PC-3 (cell line): Measurements from ENCODE around the gene CYLD. TPM values are rescaled to one million over a fixed set of nuclear protein-coding genes. Genes with fewer than 3 reads are reported as not detected.

Experiments used
- ATAC-seq: fragments of 200-7000 bp; cut with Tn5 transposase; 2 replicates; pipeline ENCODE4 v1.9.1; 2020; ENCODE audit warnings: mild to moderate bottlenecking, moderate library complexity
- BruUV-seq: library from RNA; stranded (reverse); fragments of 400-500 nt; replicated peaks from 2 replicates; lab custom pipeline; 2021; lab: Mats Ljungman, UMichigan
- CTCF ChIA-PET: fragments of 300-600 bp; sonication (Branson Sonifier 250); formaldehyde crosslinking; loops from one replicate; lab custom pipeline; 2022; ENCODE audit warnings: antibody characterized with exemption; lab: Charles Lee
- POLR2A ChIA-PET: fragments of 300-600 bp; sonication (Branson Sonifier 250); formaldehyde crosslinking; loops from one replicate; lab custom pipeline; 2022; ENCODE audit warnings: antibody characterized with exemption; ENCODE audit not compliant: unreplicated experiment; lab: Charles Lee
- DNase-seq: peaks from one replicate; pipeline ENCODE4 v3.0.0-alpha.2; 2015
- H2AFZ ChIP-seq: fragments of 300-600 bp; sonication (generic); 2 replicates; pipeline ENCODE4 v1.6.0; 2016; ENCODE audit warnings: antibody characterized with exemption, low read length
- H3F3A ChIP-seq: fragments of 300-600 bp; sonication (generic); one replicate; pipeline ENCODE4 v1.6.0; 2017; ENCODE audit warnings: antibody characterized with exemption, low read length, control low read depth, mild to moderate bottlenecking; ENCODE audit not compliant: unreplicated experiment
- H3K27ac ChIP-seq: fragments of 300-600 bp; sonication (generic); 2 replicates; pipeline ENCODE4 v1.5.1; 2016; ENCODE audit warnings: mild to moderate bottlenecking, low read length
- H3K27me3 ChIP-seq: fragments of 300-600 bp; sonication (generic); 2 replicates; pipeline ENCODE4 v1.6.1; 2016; ENCODE audit warnings: low read length, mixed read lengths
- H3K36me3 ChIP-seq: fragments of 300-600 bp; sonication (generic); 2 replicates; pipeline ENCODE4 v1.6.1; 2016; ENCODE audit warnings: low read depth, mixed run types, low read length, mixed read lengths
- H3K4me1 ChIP-seq: fragments of 300-600 bp; sonication (generic); 2 replicates; pipeline ENCODE4 v1.5.1; 2016; ENCODE audit warnings: low read length; ENCODE audit not compliant: insufficient read depth
- H3K4me2 ChIP-seq: fragments of 300-600 bp; sonication (generic); 2 replicates; pipeline ENCODE4 v1.6.0; 2016; ENCODE audit warnings: low read length
- H3K4me3 ChIP-seq: fragments of 300-600 bp; sonication (generic); 2 replicates; pipeline ENCODE4 v1.5.1; 2016; ENCODE audit warnings: mild to moderate bottlenecking, low read length, mixed read lengths
- H3K79me2 ChIP-seq: fragments of 300-600 bp; sonication (generic); 2 replicates; pipeline ENCODE4 v1.6.1; 2017; ENCODE audit warnings: low read length, mixed read lengths
- H3K9ac ChIP-seq: fragments of 300-600 bp; sonication (generic); 2 replicates; pipeline ENCODE4 v1.6.0; 2016; ENCODE audit warnings: mild to moderate bottlenecking, low read length
- H3K9me2 ChIP-seq: fragments of 300-600 bp; sonication (generic); replicated peaks from 2 replicates; pipeline ENCODE4 v1.6.1; 2016; ENCODE audit warnings: mixed run types, low read length, mixed read lengths
- H3K9me3 ChIP-seq: fragments of 300-600 bp; sonication (generic); 2 replicates; pipeline ENCODE4 v1.6.1; 2016; ENCODE audit warnings: low read length, mixed read lengths
- H4K20me1 ChIP-seq: fragments of 300-600 bp; sonication (generic); 2 replicates; pipeline ENCODE4 v1.6.1; 2016; ENCODE audit warnings: low read length, mixed read lengths
- CTCF ChIP-seq: fragments of 300-600 bp; sonication (generic); conservative IDR thresholded peaks from 2 replicates; pipeline ENCODE4 v1.5.1; 2017; ENCODE audit warnings: antibody characterized with exemption, low read depth, mild to moderate bottlenecking, low read length
- EZH2 ChIP-seq: fragments of 300-600 bp; sonication (generic); IDR thresholded peaks from one replicate; pipeline ENCODE4 v1.6.1; 2017; ENCODE audit warnings: antibody characterized with exemption, mild to moderate bottlenecking, low read length; ENCODE audit not compliant: unreplicated experiment
- EZH2phosphoT487 ChIP-seq: fragments of 300-600 bp; sonication (generic); IDR thresholded peaks from 2 replicates; pipeline ENCODE4 v1.6.1; 2018; ENCODE audit warnings: mild to moderate bottlenecking, antibody characterized with exemption, low read length, borderline replicate concordance
- intact Hi-C: fragments of 100-400 bp; cut with micrococcal nuclease; formaldehyde crosslinking; loops from 2 replicates; pipeline ENCODE4 v1.9.0; 2023
- total RNA-seq: library from RNA; depleted of rRNA; stranded (reverse); fragments of >200 nt; gene quantifications from 2 replicates; pipeline ENCODE4 v1.2.3, GENCODE V29; 2014

CYLD gene
- total RNA-seq, 1 experiment from 2014 or later: 8.6 TPM

GRCh38 chr16:50774960-50775359, 33.1 kb downstream of the CYLD start:
- H3K4me3 ChIP-seq: no peak overlapping the region
- no peaks in the 10 kb centered on the region for H4K20me1 ChIP-seq
- no peaks in the 10 kb centered on the region for H3F3A ChIP-seq
- ATAC-seq (no peak), DNase-seq (no peak)
- no peaks in the 10 kb centered on the region for H3K9me2 ChIP-seq
- no peaks in the 10 kb centered on the region for H3K36me3 ChIP-seq
- ChIA-PET POLR2A (no interaction called here), CTCF (no interaction called here)
- intact Hi-C loops: no loop called here
- H3K4me1 ChIP-seq: peaks cover 4% of the 10 kb centered on the region; the same call in 1 of the 2 replicates
- H3K79me2 ChIP-seq: no peaks in the 10 kb centered on the region
- H2AFZ ChIP-seq: no peak overlapping the region
- no peak overlapping the region for H3K9ac ChIP-seq
- H3K27me3 ChIP-seq: no peaks in the 10 kb centered on the region
- no peak for TF ChIP-seq EZH2
- TF ChIP-seq EZH2phosphoT487: no peak
- TF ChIP-seq CTCF: no peak
- no peaks in the 10 kb centered on the region for H3K9me3 ChIP-seq
- H3K4me2 ChIP-seq: no peak overlapping the region
- no TSS peak for BruUV-seq
- no peak overlapping the region for H3K27ac ChIP-seq

GRCh38 chr16:50776037-50776436, 34.2 kb downstream of the CYLD start:
- Histone ChIP-seq H3F3A (no peaks in the 10 kb centered on the region), H3K9me3 (no peaks in the 10 kb centered on the region), H3K9ac (no peak overlapping the region), H3K79me2 (no peaks in the 10 kb centered on the region), H4K20me1 (no peaks in the 10 kb centered on the region), H3K27ac (no peak overlapping the region), H3K4me3 (no peak overlapping the region), H3K4me1 (peaks cover 3% of the 10 kb centered on the region; the same call in 1 of the 2 replicates), H2AFZ (no peak overlapping the region), H3K36me3 (no peaks in the 10 kb centered on the region), H3K9me2 (no peaks in the 10 kb centered on the region), H3K27me3 (no peaks in the 10 kb centered on the region), H3K4me2 (no peak overlapping the region)
- BruUV-seq: no TSS peak
- ATAC-seq (no peak), DNase-seq (no peak)
- POLR2A ChIA-PET: interaction anchor here (0.6 kb wide), 1 partner anchor 359 kb away, joined by 5 read pairs; no protein-coding TSS in a partner anchor
- intact Hi-C loops: no loop called here
- CTCF ChIA-PET: no interaction called here
- TF ChIP-seq EZH2 (no peak), CTCF (no peak), EZH2phosphoT487 (no peak)

GRCh38 chr16:50778284-50779163, 36.6 kb downstream of the CYLD start:
- POLR2A ChIA-PET: no interaction called here
- Histone ChIP-seq H3K27me3 (no peaks in the 10 kb centered on the region), H3K4me3 (no peak overlapping the region), H2AFZ (no peak overlapping the region), H3K9ac (no peak overlapping the region), H4K20me1 (no peaks in the 10 kb centered on the region), H3K36me3 (no peaks in the 10 kb centered on the region), H3F3A (no peaks in the 10 kb centered on the region), H3K9me2 (no peaks in the 10 kb centered on the region), H3K9me3 (no peaks in the 10 kb centered on the region), H3K4me2 (no peak overlapping the region), H3K27ac (no peak overlapping the region), H3K79me2 (no peaks in the 10 kb centered on the region), H3K4me1 (no peaks in the 10 kb centered on the region)
- TF ChIP-seq EZH2phosphoT487 (no peak), CTCF (no peak), EZH2 (no peak)
- no TSS peak for BruUV-seq
- ATAC-seq: no peak
- CTCF ChIA-PET: no interaction called here
- no peak for DNase-seq
- intact Hi-C loops: no loop called here
